ENCODE results near the gene ZCCHC13. TPM values are rescaled to one million over a fixed set of nuclear protein-coding genes. Genes with fewer than 3 reads are reported as not detected.
"Not testable (repeated sequence)": the region's sequence is repeated elsewhere in the genome, so short reads cannot be mapped to it uniquely, and the experiment has no call there.

The ZCCHC13 gene
- total RNA-seq, 2 donors from 2014 or later, result not detected

- Histone ChIP-seq H3K36me3 (no peaks in the 10 kb centered on the region), H3K9me3 (no peaks in the 10 kb centered on the region), H3K4me3 (peak overlapping the region; percentile 85), H3K27me3 (replicated peaks; ENCODE audit: insufficient read depth) (no peaks in the 10 kb centered on the region), H3K27ac (peak overlapping the region; percentile 90), H3K4me1 (ENCODE audit: control insufficient read depth in 1 of 2, low read depth in 2 of 2) (peaks cover 0 to 6% of the 10 kb centered on the region in 2 donors)
- ATAC-seq (ENCODE audit: insufficient number of reproducible peaks, low FRiP score, low read depth) (no peak), DNase-seq (ENCODE audit: low spot score) (peak; percentile 11)
- no peak for TF ChIP-seq CTCF (IDR thresholded peaks at IDR 0.05)
These were observed 10.5 kb upstream of the ZCCHC13 start for GRCh38 chrX:74293343-74293946.

- ATAC-seq (ENCODE audit: insufficient number of reproducible peaks, low FRiP score, low read depth) (no peak), DNase-seq (ENCODE audit: low spot score) (no peak)
- H3K36me3 ChIP-seq, result no peaks in the 10 kb centered on the region
- no peak overlapping the region for H3K27ac ChIP-seq
- H3K4me3 ChIP-seq, result no peak overlapping the region
- no peaks in the 10 kb centered on the region for H3K4me1 ChIP-seq (ENCODE audit: control insufficient read depth in 1 of 2, low read depth in 2 of 2)
- no peak for TF ChIP-seq CTCF (IDR thresholded peaks at IDR 0.05)
- no peaks in the 10 kb centered on the region for H3K27me3 ChIP-seq (replicated peaks; ENCODE audit: insufficient read depth)
- H3K9me3 ChIP-seq, result no peaks in the 10 kb centered on the region
These were observed 8.9 kb upstream of the ZCCHC13 start for GRCh38 chrX:74295101-74295500.

GRCh38 chrX:74297766-74298165 is 6.2 kb upstream of the ZCCHC13 start:
- DNase-seq (ENCODE audit: low spot score) (no peak), ATAC-seq (ENCODE audit: insufficient number of reproducible peaks, low FRiP score, low read depth) (no peak)
- Histone ChIP-seq H3K4me3 (no peak overlapping the region), H3K27me3 (replicated peaks; ENCODE audit: insufficient read depth) (no peaks in the 10 kb centered on the region), H3K36me3 (no peaks in the 10 kb centered on the region), H3K27ac (no peak overlapping the region), H3K4me1 (ENCODE audit: control insufficient read depth in 1 of 2, low read depth in 2 of 2) (no peaks in the 10 kb centered on the region), H3K9me3 (no peaks in the 10 kb centered on the region)
- TF ChIP-seq CTCF (IDR thresholded peaks at IDR 0.05), result no peak

GRCh38 chrX:74300869-74301268 is 3.1 kb upstream of the ZCCHC13 start:
- TF ChIP-seq CTCF (IDR thresholded peaks at IDR 0.05), result no peak

GRCh38 chrX:74318672-74319071 is 14.7 kb downstream of the ZCCHC13 start:
- no peaks in the 10 kb centered on the region for H3K4me1 ChIP-seq (ENCODE audit: control insufficient read depth in 1 of 2, low read depth in 2 of 2)
- no peaks in the 10 kb centered on the region for H3K27me3 ChIP-seq (replicated peaks; ENCODE audit: insufficient read depth)
- H3K36me3 ChIP-seq, result no peaks in the 10 kb centered on the region
- no peak for TF ChIP-seq CTCF (IDR thresholded peaks at IDR 0.05)
- no peaks in the 10 kb centered on the region for H3K9me3 ChIP-seq
- DNase-seq (ENCODE audit: low spot score) (no peak), ATAC-seq (ENCODE audit: insufficient number of reproducible peaks, low FRiP score, low read depth) (no peak)
- H3K27ac ChIP-seq, result no peak overlapping the region
- no peak overlapping the region for H3K4me3 ChIP-seq

More at GRCh38 chrX:74300869-74301268, 3.1 kb upstream of the ZCCHC13 start:
- no peak overlapping the region for H3K27ac ChIP-seq
- no peaks in the 10 kb centered on the region for H3K36me3 ChIP-seq
- H3K4me1 ChIP-seq (ENCODE audit: control insufficient read depth in 1 of 2, low read depth in 2 of 2), result no peaks in the 10 kb centered on the region
- ATAC-seq (ENCODE audit: insufficient number of reproducible peaks, low FRiP score, low read depth) (no peak), DNase-seq (ENCODE audit: low spot score) (no peak)
- no peak overlapping the region for H3K4me3 ChIP-seq
- H3K9me3 ChIP-seq, result no peaks in the 10 kb centered on the region
- H3K27me3 ChIP-seq (replicated peaks; ENCODE audit: insufficient read depth), result no peaks in the 10 kb centered on the region

GRCh38 chrX:74319321-74319720 is 15.3 kb downstream of the ZCCHC13 start:
- not testable (repeated sequence) for H3K27me3 ChIP-seq (replicated peaks; ENCODE audit: insufficient read depth); H3K4me3 ChIP-seq; DNase-seq (ENCODE audit: low spot score); ATAC-seq (ENCODE audit: insufficient number of reproducible peaks, low FRiP score, low read depth); H3K36me3 ChIP-seq; H3K27ac ChIP-seq; H3K9me3 ChIP-seq; H3K4me1 ChIP-seq (ENCODE audit: control insufficient read depth in 1 of 2, low read depth in 2 of 2)

All from thoracic aorta (tissue), 2 donors.